Small intestine (tissue), 7 donors: ENCODE results near the gene STRADB. TPM values are rescaled to one million over a fixed set of nuclear protein-coding genes. Genes with fewer than 3 reads are reported as not detected.

ENCODE experiments used
- DNase-seq, 2 donors: peaks; one replicate each; pipeline versions ENCODE4 v3.0.0 to v3.0.0-alpha.2; 2013
- FAIRE-seq: peaks from 2 replicates; lab custom pipeline; 2012; peaks lifted over from hg19 to GRCh38; lab: Jason Lieb, UNC
- H3K27ac ChIP-seq, 3 donors: one replicate each; pipeline ENCODE4 v1.5.1; 2013; ENCODE audit warnings: low read length in 2 of 3, mild to moderate bottlenecking in 2 of 3, control low read depth in 1 of 3, inconsistent platforms in 1 of 3, low read depth in 1 of 3, moderate library complexity in 1 of 3
- H3K27me3 ChIP-seq, 3 donors: one replicate each; pipeline ENCODE4 v1.6.1; 2013; ENCODE audit warnings: low read length in 3 of 3, inconsistent platforms in 1 of 3; ENCODE audit not compliant: control insufficient read depth in 3 of 3, insufficient read depth in 3 of 3
- H3K36me3 ChIP-seq, 3 donors: one replicate each; pipeline ENCODE4 v1.6.1; 2013; ENCODE audit warnings: low read length in 3 of 3, inconsistent platforms in 1 of 3, low read depth in 1 of 3, mild to moderate bottlenecking in 1 of 3, moderate library complexity in 1 of 3; ENCODE audit not compliant: control insufficient read depth in 3 of 3, insufficient read depth in 2 of 3
- H3K4me1 ChIP-seq, 3 donors: one replicate each; pipeline ENCODE4 v1.6.1; 2013; ENCODE audit warnings: low read length in 2 of 3, inconsistent platforms in 1 of 3, low read depth in 1 of 3, mild to moderate bottlenecking in 1 of 3, moderate library complexity in 1 of 3; ENCODE audit not compliant: control insufficient read depth in 3 of 3, insufficient read depth in 2 of 3
- H3K4me3 ChIP-seq, 3 donors: one replicate each; pipeline ENCODE4 v1.5.1; 2013; ENCODE audit warnings: low read length in 3 of 3, control low read depth in 1 of 3, inconsistent platforms in 1 of 3, low read depth in 1 of 3, mild to moderate bottlenecking in 1 of 3, moderate library complexity in 1 of 3
- H3K9me3 ChIP-seq, 2 donors: one replicate each; pipeline ENCODE4 v1.6.1; 2013; ENCODE audit warnings: low read depth in 1 of 2, low read length in 1 of 2; ENCODE audit not compliant: control insufficient read depth in 2 of 2, insufficient read depth in 1 of 2
- WGBS, 3 donors: extraction: QIAGEN DNeasy Blood & Tissue Kit; methylation state at CpG; one replicate each; pipeline ENCODE4 v1.1.7; 2013; 5-methylcytosine and 5-hydroxymethylcytosine counted together
- polyA plus RNA-seq, 4 donors: library from polyadenylated mRNA; stranded (reverse) in 3 of 4; unstranded in 1 of 4; fragments of 200-250 nt in 3 of 4; fragments of 120-200 nt in 1 of 4; gene quantifications; one replicate each; pipeline versions ENCODE4 v1.2.1 to v1.2.3, GENCODE V29; 2013
- donor health status: healthy with polysubstance abuse.
- donor health status: control.
- donor health status: control.
- donor health status: Bipolar disorder and iron deficiency.
- donor health status: healthy.

The STRADB gene
- polyA plus RNA-seq, 4 donors, result 30.3 to 160 (median 97.6) TPM

DNA sequence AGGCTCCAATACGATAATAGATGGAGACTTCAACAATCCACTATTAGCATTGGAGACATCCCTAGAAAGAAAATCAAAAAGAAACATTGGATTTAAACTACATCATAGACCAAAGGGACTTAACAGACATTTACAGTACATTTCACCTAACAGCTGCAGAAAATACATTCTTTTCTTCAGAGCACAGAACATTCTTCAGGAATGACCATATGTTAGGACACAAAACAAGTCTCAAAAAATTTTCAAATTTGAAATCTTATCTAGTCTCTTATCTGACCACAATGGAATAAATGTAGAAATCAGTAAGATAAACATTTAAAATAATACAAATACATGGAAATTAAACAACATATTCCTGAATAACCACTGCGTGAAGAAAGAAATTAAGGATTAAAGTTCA, 68.7 kb downstream of the STRADB start:
- Histone ChIP-seq H3K27me3 (no peaks in the 10 kb centered on the region), H3K36me3 (no peaks in the 10 kb centered on the region), H3K4me1 (no peaks in the 10 kb centered on the region), H3K4me3 (no peak overlapping the region), H3K9me3 (peaks cover 0 to 7% of the 10 kb centered on the region in 2 donors), H3K27ac (no peak overlapping the region)
- FAIRE-seq, result no peak
- no peak for DNase-seq
- WGBS, 3 donors, result 90 to 93% (median 92%) methylated on average over 2 of the region's 2 CpGs

DNA sequence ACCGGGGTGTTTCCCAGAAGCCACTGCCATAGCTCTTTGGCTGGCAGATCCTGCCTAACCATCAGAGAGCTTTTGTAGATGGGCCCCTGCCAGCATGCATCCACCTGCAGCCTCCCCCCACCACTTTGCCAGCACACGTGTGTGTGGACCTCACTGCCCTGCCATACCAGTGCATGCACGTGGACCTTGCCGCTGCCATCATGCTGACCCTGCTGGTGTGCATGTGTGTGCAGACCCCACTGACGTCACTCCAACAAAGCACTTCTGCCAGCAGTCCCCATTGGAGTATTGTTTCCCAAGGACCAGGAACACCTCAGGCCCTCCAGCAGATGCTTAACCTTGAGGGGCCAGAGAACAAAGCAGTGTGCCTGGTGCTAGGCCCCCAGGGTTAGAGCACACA, 71.4 kb downstream of the STRADB start:
- peaks cover 0 to 7% of the 10 kb centered on the region in 2 donors for H3K9me3 ChIP-seq
- H3K4me1 ChIP-seq, result no peaks in the 10 kb centered on the region
- H3K27ac ChIP-seq, result no peak overlapping the region
- H3K36me3 ChIP-seq, result no peaks in the 10 kb centered on the region
- DNase-seq, result no peak
- no peak for FAIRE-seq
- no peak overlapping the region for H3K4me3 ChIP-seq
- WGBS, 3 donors, result 89 to 93% (median 89%) methylated on average over 5 of the region's 5 CpGs
- no peaks in the 10 kb centered on the region for H3K27me3 ChIP-seq

DNA sequence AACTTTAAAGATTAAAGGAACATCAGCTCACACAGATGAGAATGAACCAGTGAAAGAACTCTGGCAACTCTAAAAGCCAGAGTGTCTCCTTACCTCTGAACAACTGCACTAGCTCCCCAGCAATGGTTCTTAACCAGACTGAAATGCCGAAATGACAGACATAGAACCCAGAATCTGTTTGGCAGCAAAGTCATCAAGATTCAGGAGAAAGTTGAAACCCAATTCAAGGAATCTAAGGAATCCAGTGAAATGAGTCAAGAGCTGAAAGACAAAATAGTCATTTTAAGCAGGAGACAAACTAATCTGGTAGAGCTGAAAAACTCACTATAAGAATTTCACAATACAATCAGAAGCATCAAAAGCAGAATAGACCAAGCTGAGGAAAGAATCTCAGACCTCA, 72.0 kb downstream of the STRADB start:
- H3K27me3 ChIP-seq, result no peaks in the 10 kb centered on the region
- no peaks in the 10 kb centered on the region for H3K36me3 ChIP-seq
- H3K27ac ChIP-seq, result no peak overlapping the region
- FAIRE-seq (no peak), DNase-seq (no peak)
- peaks cover 0 to 7% of the 10 kb centered on the region in 2 donors for H3K9me3 ChIP-seq
- H3K4me1 ChIP-seq, result no peaks in the 10 kb centered on the region
- 0 to 33% (median 1%) methylated on average over 1 of the region's 1 CpG for WGBS, 3 donors
- H3K4me3 ChIP-seq, result no peak overlapping the region

Other genes with a start within 250 kb of the STRADB start
- gene CASP8, start 191.2 kb upstream of the STRADB start, polyA plus RNA-seq, result 10 to 100 TPM; 14.1 to 43.7 (median 20.3) TPM
- 1 to 10 TPM in 1 of 4 donors, under 1 TPM in 2, not detected in 1; 0.60 to 2.9 (median 0.71) TPM for gene FLACC1, start 94.4 kb upstream of the STRADB start, polyA plus RNA-seq
- gene TRAK2, start 282 bp upstream of the STRADB start, polyA plus RNA-seq, result 10 to 100 TPM; 13.4 to 36.1 (median 21.5) TPM
- 10 to 100 TPM in 1 of 4 donors, 1 to 10 TPM in 2, under 1 TPM in 1; under 0.01 to 12.4 (median 4.5) TPM for gene TMEM237, start 191.8 kb downstream of the STRADB start, polyA plus RNA-seq
- under 1 TPM in 2 of 4 donors, not detected in 2; 0.04 to 0.09 TPM for gene MPP4, start 246.9 kb downstream of the STRADB start, polyA plus RNA-seq